Loucy (cell line): ENCODE measurements around the gene NR1H2.

ENCODE experiments used
- CTCF ChIP-seq: fragments of 200-600 bp; sonication (generic); conservative IDR thresholded peaks from 2 replicates; pipeline ENCODE4 v1.5.1; 2014; ENCODE audit warnings: mild to moderate bottlenecking, antibody characterized with exemption, low read length
- EZH2phosphoT487 ChIP-seq: fragments of 200-600 bp; IDR thresholded peaks from 2 replicates; pipeline ENCODE4 v1.6.1; 2018; ENCODE audit warnings: antibody characterized with exemption, mild to moderate bottlenecking, moderate library complexity, borderline replicate concordance

GRCh38 chr19:50392759-50393158, 16.5 kb downstream of the NR1H2 start:
- TF ChIP-seq CTCF (no peak), EZH2phosphoT487 (no peak)
